GM19452 (cell line): ENCODE results near the gene NOTCH4.

ENCODE experiments used
- ATAC-seq: cut with Tn5 transposase; IDR thresholded peaks from one replicate; pipeline ENCODE4 v1.9.1; 2021; ENCODE audit not compliant: unreplicated experiment

The NOTCH4 gene

GRCh38 chr6:32147401-32148132, 76.3 kb downstream of the NOTCH4 start:
- no peak for ATAC-seq

GRCh38 chr6:32146687-32147086, 77.2 kb downstream of the NOTCH4 start:
- ATAC-seq: no peak

GRCh38 chr6:32146287-32146686, 77.6 kb downstream of the NOTCH4 start:
- no peak for ATAC-seq
